ENCODE measurements around the gene MALL.
"Not testable (repeated sequence)": the region's sequence is repeated elsewhere in the genome, so short reads cannot be mapped to it uniquely, and the experiment has no call there.

The MALL gene

DNA sequence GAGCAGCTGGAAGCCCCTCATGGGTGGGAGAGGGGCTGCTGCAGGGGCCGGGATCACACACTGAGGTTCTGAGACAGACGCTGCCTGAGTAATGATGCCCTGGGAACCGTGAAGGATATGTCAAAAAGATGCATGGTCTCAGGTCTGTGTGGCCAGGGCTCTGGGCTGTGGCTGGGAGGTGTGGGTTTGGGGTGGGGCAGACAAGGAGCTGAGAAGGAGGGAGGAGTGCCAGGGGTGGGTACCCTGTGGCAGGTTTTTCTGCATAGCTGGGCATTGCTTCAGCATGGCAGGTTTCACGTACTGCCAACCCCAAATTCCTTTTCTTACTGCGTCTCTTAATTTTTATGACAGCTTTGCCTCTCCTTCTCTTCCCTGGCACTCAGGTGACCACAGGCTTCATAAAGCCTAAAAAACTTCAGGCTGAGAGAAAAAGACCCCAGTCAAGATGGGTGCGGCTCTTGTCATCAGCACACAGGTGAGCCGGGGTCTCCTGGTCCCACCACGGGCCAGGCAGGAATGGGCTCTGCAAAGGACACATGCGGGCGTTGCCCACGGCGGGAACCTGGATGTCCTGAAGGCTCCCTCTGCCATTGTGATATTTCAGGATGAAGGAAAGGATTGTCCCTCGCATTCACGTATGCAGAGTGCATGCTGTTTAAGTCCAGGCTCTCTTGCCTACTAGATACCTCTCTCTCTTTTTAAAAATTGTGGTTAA, 18.0 kb downstream of the MALL start:
- no peak for DNase-seq

DNA sequence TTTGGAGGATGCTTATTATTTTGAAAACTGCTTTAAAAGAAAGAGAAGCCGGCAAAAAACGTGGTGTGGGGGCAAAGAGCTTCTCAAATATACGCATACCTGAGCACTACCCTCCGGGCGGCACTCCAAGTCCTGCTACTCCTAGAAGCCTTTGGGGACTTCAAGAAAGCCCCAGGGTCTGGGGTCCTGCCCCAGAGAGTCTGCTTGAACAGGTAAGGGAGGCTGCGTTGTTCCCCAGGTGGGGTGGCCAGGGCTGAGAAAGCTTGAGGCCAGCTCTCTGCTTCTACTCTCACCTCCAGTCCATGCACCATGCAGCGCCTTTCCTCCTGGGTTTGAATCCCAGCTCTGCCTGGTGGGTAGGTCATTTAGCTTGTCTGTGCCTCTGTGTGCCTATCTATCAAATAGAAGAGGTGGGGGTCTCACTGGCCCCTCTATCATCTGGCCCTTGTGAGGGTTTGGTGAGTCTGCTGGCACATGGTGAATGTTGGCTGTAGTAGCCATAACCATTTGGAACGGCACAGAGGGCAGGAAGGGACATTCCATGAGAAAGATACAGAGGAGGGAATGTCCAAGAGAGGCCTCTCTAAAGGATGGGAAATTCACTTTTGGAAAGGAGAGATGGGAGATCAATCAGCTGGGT, 19.5 kb downstream of the MALL start:
- no peak for DNase-seq

DNA sequence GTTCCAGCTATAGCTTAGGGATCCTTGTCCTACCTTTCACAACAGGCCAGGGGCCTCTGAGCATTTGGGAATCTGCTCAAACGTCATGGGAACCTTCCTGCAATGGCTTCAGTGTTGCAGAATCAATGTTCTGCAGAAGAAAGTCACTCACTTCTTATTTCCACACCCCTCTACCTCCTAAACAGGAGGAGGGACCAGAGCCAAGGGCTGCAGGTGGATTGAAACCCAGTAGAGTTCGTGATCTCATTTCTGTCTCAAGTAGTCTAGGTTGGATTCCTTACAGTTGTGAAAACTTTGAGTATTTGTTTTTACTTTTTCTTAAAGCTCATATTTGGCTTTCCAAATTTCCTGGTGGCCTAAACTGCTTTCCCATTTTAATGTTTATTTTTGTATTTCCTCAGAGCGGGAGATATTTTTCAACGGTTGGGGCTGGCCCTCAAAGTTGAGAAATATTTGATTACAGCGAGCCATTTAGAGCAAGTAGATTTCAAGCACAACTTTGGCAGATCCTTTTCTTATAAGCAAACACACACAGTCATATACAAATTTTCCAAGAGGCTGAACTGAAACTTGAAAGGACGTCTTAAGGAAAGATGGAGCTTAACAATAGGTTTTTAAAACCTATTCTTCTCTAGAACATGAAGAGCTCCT, 20.6 kb downstream of the MALL start:
- not testable (repeated sequence) for DNase-seq

DNA sequence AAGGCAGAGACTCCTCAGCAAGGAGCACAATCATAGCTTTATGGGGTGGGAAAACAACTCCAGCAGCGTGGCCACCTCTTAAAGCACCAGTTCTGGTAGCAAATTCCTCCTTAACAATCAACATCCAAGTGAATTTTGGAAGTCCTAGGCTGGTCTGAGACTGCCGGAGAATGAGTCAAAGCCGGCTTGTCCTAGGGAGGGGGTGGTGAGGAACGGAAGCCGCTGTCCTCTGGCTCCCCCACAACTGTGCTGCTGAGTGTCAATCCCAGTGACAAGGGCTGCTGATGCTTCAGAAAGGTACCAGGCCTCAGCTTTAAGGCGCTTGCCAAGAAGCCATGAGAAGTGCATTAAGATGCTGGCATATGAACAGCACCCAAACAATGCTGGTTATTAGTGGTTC, 21.7 kb downstream of the MALL start:
- not testable (repeated sequence) for DNase-seq

DNA sequence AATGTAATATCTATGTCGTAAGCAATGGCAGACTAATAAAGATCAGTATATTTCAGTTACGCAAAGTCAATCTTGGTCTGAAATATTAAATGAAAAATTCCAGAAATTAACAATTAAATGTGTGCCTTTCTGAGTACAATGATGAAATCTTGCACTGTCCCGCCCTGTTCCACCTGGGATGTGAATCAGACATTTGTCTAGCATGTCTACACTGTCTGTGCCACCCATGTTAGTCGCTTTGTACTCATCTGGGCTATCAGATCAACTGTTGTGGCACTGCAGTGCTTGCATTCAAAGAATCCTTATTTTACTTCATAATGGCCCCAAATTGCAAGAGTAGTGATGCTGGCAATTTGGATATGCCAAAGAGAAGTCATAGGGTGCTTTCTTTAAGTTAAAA, 25.5 kb downstream of the MALL start:
- DNase-seq: not testable (repeated sequence)

DNA sequence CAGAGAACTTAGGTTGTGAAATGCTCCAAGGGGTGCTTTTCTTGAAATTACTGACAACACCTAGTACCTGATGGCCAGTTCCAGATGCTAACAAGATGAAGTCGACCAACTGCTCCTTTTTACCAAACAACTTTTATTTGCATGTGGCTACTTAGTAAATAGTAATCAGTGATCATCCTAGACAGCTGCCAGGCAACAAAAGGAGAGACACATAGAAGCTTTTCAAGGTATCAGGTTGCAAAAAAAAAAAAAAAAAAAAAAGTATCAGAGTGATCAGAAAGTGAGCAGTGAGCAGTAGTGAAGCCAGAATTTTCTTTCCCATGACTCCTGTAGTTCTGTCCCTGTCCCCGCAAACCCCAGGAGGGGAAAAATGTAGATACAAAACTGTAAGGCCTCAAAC, 31.9 kb downstream of the MALL start:
- not testable (repeated sequence) for DNase-seq

DNA sequence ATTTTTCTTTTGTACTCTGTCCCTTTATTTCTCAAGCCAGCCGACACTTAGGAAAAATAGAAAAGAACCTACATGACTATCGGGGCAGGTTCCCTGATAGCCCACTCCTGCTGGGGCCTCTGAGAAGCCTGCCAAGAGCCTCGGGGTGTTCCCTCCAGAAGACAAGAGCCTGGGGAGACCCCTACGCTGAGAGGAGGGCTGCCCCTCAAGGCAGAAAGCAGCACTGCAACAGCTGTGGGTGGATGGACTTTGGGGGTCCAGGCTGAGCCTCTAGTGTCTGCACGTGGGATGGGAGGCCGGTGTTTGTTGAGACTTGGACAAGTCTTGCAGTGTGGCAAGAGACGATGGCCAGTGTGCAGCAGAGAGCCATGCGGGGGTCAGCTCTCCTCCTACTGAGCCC, 32.5 kb downstream of the MALL start:
- DNase-seq: not testable (repeated sequence)

DNA sequence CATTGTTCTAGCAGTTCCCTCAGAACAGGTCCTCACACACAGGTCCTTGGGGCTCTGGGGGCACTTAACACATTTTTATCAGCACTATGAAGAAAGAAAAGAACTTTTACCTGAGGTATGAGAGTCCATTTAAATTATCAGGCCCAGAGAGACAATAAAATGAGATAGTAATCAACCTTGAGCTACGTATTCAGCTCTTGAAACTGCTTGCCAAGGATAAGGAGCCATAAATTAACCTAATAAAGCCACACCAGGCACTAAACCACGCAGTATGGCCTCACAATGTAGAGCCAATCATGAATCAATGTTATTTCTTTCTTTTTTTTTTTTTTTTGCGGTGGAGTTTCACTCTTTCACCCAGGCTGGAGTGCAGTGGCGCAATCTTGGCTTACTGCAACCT, 37.5 kb downstream of the MALL start:
- DNase-seq: not testable (repeated sequence)

DNA sequence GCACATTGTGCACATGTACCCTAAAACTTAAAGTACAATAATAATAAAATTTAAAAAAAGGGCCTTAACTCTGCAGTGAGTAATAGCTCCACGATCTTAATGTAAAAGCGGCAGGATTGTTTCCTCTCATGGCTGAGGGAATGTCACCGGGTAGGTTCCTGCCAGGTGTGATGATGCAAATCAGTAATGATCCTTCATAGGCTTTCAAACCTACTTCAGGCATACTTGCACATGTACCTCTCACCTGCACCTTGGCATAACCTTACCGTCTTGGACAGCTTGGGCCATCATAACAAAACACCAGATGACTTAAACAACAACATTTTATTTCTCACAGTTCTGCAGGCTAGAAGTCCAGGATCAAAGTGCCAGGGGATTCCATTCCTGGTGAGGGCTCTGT, 39.7 kb downstream of the MALL start:
- not testable (repeated sequence) for DNase-seq

DNA sequence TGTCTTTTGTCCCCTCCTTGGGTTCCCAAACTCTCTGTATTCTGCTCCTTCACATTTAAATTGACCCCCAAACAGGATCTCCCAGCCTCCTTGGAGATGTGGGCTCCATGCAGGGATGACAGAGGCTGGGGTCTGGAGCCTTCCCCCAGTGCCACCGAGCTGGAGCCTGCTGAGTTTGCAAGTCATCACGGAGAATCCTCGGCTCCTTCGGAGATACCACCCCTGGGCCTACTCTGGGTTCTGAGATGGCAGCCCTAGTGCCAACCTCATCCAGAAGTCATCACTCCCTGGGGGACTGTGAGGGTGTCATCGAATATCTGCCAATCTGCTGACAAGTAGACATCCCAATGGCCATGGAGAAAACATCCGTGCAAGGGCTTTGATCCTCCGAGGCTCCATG, 45.8 kb downstream of the MALL start:
- not testable (repeated sequence) for DNase-seq

DNA sequence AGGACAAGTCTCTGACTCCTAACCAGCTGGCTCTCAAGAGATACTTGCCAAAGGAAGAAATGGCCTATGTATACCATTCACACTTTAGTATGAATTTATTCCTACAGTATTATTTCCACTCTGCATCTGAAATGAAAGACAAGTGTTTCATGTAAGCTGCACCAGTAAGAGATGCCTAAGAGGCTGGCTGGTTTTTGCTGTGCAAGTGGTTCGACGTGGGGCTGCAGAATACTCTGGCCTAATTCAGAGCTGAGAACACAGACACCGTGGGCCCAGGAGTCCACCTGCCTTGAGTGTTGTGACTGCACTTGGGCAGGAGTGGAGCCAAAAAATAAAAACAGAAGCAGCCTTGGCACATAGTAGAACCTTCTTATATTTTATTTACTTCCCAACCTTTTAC, 47.5 kb downstream of the MALL start:
- not testable (repeated sequence) for DNase-seq

DNA sequence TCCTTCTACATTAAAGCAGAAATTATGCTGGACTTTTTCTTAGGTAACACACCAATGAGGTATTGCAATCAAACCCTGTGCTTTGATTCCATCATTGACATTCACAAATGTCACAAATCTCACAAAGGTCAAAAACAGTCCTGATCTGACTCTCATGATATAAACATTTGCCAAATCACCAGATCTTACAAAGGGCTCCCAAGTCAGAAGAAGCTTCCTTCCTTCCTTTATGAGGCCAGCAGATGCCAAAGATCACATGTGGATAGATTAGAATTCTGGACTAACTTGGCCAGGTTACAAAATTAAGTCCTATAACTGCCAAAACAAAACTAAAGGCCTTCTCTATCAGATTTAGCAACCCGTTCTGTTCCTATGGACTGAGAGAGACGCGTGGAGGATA, 53.3 kb downstream of the MALL start:
- DNase-seq: not testable (repeated sequence)

DNA sequence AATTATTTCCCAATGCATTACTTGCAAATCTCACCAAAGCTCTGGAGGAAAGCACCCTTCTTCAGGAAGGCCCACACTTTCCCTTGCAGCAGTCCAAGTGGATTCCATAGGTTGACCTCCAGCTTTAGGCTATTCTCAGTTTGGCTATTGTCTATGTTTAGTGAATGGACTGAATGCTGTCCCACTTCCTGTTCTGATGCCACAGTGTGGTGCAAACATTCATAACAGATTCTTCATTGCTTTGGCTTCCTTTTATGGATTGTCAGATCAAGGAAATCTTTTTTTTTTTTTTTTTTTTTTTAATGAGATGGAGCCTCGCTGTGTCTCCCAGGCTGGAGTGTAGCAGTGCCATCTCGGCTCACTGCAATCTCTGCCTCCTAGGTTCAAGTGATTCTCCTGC, 55.1 kb downstream of the MALL start:
- DNase-seq: not testable (repeated sequence)

DNA sequence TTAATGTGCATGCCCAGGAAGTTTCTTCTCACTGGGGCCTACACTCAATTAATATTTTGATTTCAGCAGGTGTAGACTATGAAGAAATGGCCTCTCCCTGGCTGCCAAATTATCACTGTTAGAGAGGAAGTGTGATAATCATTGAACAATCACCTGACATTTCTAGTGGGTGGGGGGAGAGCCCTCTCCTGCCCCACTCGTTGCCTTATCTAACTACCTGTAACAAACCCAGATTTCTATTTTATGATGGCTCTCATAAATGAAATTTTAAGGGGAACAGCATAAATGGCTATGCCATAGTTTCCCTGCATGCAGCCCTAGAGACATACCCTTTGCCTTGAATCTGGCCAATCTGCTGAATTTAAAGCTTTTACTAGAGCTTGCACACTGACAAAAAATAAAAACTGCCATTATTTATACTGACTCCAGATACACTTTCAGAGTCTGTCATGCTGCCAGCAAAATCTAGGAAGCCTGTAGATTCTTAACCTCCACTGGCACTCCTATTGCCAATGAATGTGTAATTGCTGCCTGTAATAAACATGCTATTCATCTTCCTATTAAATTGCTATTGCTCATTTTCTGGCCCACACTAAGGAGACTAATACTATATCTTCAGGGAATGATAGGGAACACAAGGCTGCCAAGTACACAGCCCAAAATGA, 55.8 kb downstream of the MALL start:
- not testable (repeated sequence) for DNase-seq

DNA sequence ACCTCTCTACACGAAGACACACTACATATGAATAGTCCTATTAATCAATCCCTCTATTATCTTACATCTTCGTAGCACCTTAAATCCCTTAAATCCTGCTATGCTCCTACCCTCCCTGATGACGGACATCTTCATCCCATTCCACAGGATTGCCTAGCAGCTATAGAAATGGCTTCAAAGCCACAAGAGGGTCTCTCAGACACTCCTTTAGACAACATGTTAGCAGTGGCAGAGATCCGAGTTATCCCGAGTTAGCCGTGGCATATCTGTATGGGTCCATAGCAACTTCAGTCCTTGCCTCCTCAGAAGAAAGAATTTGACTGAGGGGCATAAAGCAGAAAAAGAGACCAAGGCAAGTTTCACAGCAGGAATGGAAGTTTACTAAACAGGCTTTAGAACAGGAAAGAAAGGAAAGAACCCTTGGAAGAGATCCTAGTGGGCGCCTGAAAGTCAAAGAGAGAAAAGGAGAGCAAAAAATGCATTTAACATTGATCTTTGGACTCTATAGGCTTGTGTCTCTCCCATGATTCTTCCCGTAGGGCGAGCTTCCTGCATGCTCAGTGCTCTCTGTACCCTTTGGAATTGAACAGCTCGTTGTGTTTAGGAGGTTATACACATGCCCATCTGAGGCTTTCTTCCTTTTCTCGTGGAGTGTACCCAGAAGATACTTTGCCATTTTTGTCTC, 56.5 kb downstream of the MALL start:
- not testable (repeated sequence) for DNase-seq

DNA sequence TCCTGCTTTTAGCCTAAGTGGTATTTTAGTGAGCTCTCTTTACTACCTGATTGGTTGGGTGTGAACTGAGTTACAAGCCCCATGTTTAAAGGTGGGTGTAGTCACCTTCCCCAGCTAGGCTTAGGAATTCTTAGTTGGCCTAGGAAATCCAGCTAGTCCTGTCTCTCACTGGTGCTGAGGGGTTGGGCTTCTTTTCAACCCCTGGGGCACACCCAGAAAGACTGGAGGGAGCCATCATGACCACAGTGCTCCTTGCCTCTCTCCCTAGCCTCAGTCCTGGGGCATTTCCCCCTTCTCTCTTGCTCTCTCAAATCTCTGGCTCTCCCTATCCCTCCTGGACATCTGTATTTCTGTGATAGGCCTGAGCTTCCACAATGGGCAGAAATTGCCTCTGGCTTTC, 57.6 kb downstream of the MALL start:
- DNase-seq: not testable (repeated sequence)

DNA sequence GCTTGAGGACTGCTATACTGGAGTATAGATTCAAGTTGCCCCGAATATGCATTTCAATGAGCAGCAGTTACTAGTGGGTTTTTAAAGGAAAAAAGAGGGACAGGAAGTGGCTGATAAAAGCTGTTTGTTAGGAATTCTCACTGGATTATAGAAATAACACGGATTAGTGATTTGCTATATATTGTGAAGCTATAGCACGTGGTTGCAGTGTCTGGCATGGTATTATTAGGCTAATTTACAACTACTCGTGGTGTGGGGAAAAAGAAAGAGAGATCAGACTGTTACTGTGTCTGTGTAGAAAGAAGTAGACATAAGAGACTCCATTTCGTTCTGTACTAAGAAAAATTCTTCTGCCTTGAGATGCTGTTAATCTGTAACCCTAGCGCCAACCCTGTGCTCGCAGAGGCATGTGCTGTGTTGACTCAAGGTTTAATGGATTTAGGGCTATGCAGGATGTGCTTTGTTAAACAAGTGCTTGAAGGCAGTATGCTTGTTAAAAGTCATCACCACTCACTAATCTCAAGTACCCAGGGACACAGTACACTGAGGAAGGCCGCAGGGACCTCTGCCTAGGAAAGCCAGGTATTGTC, 59.7 kb downstream of the MALL start:
- DNase-seq: not testable (repeated sequence)

DNA sequence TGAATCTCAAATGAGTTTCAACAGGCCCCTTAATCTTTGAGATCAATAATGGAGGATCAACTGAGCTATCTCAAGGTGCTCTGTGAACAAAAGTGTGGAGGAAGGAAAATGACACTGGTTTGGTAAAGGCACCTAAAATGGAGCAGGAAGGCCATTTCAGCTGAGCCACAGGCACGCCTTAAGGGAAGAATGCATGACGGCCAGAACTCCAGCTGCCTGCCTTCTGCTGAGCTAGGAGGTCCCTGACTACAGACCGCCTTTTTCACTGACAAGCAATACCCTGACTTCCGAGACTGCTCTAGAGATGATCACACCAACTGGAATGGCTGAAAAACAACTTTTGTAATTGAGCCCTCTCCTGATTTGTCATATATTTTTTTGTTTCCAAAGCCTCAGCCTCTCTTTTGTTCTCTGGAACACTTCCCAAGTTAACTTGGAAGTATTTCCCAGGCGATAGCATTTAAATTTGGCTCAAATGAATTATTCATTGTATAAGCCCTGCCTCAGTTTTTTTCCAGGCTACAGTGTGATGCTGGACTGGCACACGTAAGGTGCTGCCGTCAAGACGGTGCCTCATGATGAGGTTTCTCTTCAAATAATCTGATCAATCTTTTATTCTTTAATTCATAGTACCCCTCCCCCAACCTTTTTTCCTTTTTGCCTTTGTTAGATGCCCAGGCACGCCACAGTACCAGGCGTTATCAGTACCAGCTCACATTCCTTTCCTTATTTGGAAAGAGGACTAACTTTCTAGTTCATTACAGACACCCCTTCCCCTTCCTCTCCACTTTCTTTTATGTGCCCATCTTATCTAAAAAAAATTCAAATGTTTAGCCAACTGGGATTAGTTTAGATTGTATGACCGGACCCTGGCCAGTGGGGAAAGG, 60.9 kb downstream of the MALL start:
- DNase-seq: not testable (repeated sequence)

DNA sequence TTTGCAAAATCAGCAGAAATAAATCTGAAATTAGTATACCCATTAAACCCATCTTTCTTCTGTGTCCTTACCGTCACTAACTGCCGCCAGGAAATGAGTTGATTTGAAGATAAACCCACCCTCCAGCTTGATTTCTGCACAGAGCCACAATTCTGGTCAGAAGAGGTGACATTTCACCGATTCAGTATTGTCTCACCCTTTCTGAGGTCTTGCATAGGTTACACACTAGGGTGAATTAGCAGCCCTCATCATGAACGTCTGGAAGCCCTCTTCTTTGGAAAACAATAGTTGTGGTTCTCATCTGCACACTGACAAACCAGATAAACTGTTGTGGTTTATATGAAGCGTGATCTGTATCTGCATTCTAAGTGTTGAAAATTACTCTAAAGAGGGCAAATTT, 61.9 kb downstream of the MALL start:
- not testable (repeated sequence) for DNase-seq

DNA sequence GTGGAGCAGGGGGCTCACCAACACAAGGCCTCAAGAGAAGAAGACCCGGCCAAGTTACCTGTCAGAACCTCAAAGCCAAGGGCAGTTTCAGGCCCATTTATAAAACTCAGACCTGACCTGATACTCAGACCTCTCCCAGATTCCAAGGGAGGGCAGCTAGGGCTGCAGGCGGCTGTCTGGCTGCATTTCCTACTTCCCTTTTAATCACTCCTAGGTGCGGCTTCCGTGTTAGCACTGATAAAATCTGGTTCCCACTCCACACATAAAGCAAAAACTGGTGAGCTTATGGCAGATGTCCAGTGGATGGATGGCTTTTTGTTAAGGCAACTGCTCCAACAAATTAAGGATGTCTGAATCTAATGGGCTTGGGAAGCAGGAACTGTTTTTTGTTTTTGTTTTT, 63.5 kb downstream of the MALL start:
- DNase-seq: not testable (repeated sequence)

DNA sequence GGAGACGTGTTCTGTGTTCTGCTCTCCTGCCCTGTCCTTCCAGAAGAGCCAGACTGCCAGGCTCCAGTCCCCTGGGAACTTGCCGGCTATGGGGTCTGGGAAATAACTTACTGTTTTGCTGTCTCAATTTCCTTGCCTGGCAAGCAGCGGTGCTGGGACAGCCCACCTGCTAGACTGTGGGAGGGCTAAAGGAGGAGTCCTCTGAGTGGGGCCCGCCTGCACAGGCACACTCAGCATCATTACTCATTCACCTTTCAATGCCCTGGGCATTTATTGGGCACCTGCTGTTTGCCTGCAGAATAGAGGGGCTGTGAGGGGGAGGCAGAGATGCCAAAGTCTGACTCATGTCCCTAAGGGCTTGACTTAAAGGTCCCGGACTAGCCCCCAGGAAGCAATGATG, 65.4 kb downstream of the MALL start:
- not testable (repeated sequence) for DNase-seq
